Activated T-helper 2 cell treated with anti-CD3 and anti-CD28 coated beads, Interferon-gamma antibody, Interleukin-2, Interleukin-4, amounts not matched to agents 10 μg/mL and 5 μg/mL and 100 μg/mL, durations not matched to agents 14 hours and 24 hours and 36 hours (primary cell): ENCODE data around the gene CSF3R. TPM values are rescaled to one million over a fixed set of nuclear protein-coding genes. Genes with fewer than 3 reads are reported as not detected.
"Not testable (repeated sequence)": the region's sequence is repeated elsewhere in the genome, so short reads cannot be mapped to it uniquely, and the experiment has no call there.

Source experiments
- DNase-seq: peaks from one replicate; pipeline ENCODE4 v3.0.0; 2021; ENCODE audit warnings: low spot score
- H3K27ac Mint-ChIP-seq: one replicate; pipeline ENCODE4 v1.8.0; 2021; ENCODE audit warnings: mixed read lengths
- H3K27me3 Mint-ChIP-seq: one replicate; pipeline ENCODE4 v1.8.0; 2021; ENCODE audit warnings: low read depth, mixed read lengths
- H3K36me3 Mint-ChIP-seq: one replicate; pipeline ENCODE4 v1.8.0; 2021; ENCODE audit warnings: low read depth, mixed read lengths
- H3K4me1 Mint-ChIP-seq: one replicate; pipeline ENCODE4 v1.8.0; 2021; ENCODE audit warnings: low read depth, mixed read lengths
- H3K4me3 Mint-ChIP-seq: one replicate; pipeline ENCODE4 v1.8.0; 2021; ENCODE audit warnings: low read depth, mild to moderate bottlenecking, moderate library complexity, mixed read lengths
- H3K9me3 Mint-ChIP-seq: one replicate; pipeline ENCODE4 v1.8.0; 2021; ENCODE audit warnings: mixed read lengths
- intact Hi-C: fragments of 100-400 bp; cut with micrococcal nuclease; formaldehyde crosslinking; loops from one replicate; pipeline ENCODE4 v1.15.1; 2023
- total RNA-seq: library from RNA; stranded (reverse); gene quantifications from 2 replicates; pipeline ENCODE4 v1.2.3, GENCODE V29; 2022

The CSF3R gene
- total RNA-seq, 1 donor from 2014 or later = 0.11 TPM

- intact Hi-C loops = no loop called here
- Mint-ChIP-seq H3K27ac (no peak overlapping the region), H3K9me3 (no peaks in the 10 kb centered on the region), H3K4me3 (no peak overlapping the region), H3K36me3 (no peaks in the 10 kb centered on the region), H3K4me1 (no peaks in the 10 kb centered on the region), H3K27me3 (peaks cover 18% of the 10 kb centered on the region)
- DNase-seq = no peak
These were observed 25.5 kb upstream of the CSF3R start for GRCh38 chr1:36508257-36508656.

DNA sequence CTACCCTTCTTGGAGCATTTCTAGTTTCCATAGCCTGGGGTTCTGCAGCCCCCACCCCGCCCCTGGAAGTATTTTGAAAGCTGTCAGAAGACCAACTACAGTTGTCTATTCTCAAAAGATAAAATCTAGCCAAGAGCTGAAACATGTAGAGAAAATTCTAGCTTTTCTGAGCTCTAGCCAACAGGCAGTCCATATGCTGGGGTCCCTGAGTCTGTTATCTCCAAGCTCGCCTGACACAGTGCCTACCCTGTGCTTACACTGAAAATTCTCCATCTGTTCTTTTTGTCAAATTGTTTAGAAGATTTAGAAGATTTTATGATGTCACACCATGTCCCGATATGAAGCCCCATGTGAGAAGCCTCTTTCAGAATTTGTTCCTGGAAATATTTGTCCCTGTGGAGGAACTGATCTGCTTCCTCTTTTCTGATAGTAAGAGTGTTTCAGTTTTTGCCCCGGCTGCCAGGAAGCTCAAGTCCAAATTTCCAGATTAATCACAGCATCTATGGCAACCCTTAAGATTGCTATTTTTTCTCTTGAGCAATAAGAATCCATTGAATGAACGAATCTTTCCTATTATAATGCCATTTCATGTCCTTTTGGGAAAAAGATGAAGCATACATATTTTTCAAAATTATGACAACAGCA is 23.7 kb upstream of the CSF3R start:
- intact Hi-C loops = no loop called here
- Mint-ChIP-seq H3K27ac (no peak overlapping the region), H3K27me3 (peaks cover 29% of the 10 kb centered on the region), H3K9me3 (no peaks in the 10 kb centered on the region), H3K4me1 (no peaks in the 10 kb centered on the region), H3K36me3 (no peaks in the 10 kb centered on the region), H3K4me3 (no peak overlapping the region)
- no peak for DNase-seq

DNA sequence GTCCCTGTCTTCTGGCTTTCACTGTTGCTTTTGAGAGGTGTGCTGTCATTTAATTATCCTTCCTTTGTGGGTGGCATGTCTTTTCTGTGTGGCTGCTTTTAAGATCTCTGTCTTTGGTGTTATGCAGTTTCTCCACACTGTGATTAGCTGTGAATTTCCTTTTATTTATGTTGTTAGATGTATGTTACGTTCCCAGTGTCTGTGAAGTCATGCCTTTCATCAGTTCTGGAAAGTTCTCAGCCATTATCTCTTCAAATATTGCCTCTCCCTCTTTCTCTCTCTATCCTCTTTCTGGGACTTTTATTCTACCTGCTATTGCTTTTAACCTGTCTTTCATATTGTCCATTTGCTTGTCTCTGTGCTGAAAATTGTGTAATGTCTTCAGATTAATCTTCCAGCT is 21.0 kb upstream of the CSF3R start:
- no peaks in the 10 kb centered on the region for H3K36me3 Mint-ChIP-seq
- H3K4me3 Mint-ChIP-seq = no peak overlapping the region
- H3K27me3 Mint-ChIP-seq = peaks cover 36% of the 10 kb centered on the region
- no peak overlapping the region for H3K27ac Mint-ChIP-seq
- H3K4me1 Mint-ChIP-seq = no peaks in the 10 kb centered on the region
- DNase-seq = no peak
- intact Hi-C loops = no loop called here
- no peaks in the 10 kb centered on the region for H3K9me3 Mint-ChIP-seq

- H3K4me3 Mint-ChIP-seq = no peak overlapping the region
- no peaks in the 10 kb centered on the region for H3K4me1 Mint-ChIP-seq
- no peak for DNase-seq
- intact Hi-C loops = no loop called here
- H3K9me3 Mint-ChIP-seq = no peaks in the 10 kb centered on the region
- peaks cover 39% of the 10 kb centered on the region for H3K27me3 Mint-ChIP-seq
- no peaks in the 10 kb centered on the region for H3K36me3 Mint-ChIP-seq
- no peak overlapping the region for H3K27ac Mint-ChIP-seq
These were observed 20.4 kb upstream of the CSF3R start for GRCh38 chr1:36503159-36503558.

DNA sequence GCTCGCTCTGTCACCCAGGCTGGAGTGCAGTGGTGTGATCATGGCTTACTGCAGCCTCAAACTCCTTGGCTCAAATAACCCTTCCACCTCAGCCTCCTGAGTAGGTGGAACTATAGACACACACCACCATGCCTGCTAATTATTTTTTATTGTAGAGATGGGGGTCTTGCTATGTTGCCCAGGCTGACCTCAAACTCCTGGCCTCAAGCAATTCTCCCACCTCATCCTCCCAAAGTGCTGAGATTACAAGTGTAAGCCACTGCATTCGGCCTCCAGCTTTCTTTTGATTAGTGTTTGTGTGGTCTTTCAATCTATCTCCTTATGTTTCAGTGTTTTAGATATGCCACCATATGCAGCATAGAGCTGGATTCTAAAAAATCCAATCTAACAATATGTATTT is 19.9 kb upstream of the CSF3R start:
- Mint-ChIP-seq H3K27ac (no peak overlapping the region), H3K4me3 (no peak overlapping the region), H3K27me3 (peaks cover 42% of the 10 kb centered on the region), H3K4me1 (no peaks in the 10 kb centered on the region), H3K9me3 (no peaks in the 10 kb centered on the region), H3K36me3 (no peaks in the 10 kb centered on the region)
- intact Hi-C loops = no loop called here
- no peak for DNase-seq

DNA sequence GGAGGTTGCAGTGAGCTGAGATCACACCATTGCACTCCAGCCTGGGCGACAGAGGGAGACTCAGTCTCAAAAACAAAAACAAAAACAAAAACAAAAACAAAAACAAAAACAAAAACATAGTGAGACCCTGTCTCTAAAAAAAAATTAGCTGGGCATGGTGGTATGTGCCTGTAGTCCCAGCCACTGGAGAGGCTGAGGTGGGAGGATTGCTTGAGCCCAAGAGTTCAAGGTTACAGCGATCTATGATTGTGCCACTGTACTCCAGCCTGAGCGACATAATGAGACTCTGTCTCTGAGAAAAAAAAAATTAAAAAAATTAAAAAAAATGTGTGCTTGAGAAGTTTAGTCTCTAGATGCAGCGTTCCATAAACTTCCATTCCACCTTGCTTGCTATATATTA is 19.2 kb upstream of the CSF3R start:
- intact Hi-C loops, H3K9me3 Mint-ChIP-seq, DNase-seq, H3K4me1 Mint-ChIP-seq, H3K4me3 Mint-ChIP-seq, H3K27ac Mint-ChIP-seq, H3K36me3 Mint-ChIP-seq: not testable (repeated sequence)
- peaks cover 42% of the 10 kb centered on the region for H3K27me3 Mint-ChIP-seq

- Mint-ChIP-seq H3K9me3 (no peaks in the 10 kb centered on the region), H3K27ac (no peak overlapping the region), H3K36me3 (no peaks in the 10 kb centered on the region), H3K4me3 (no peak overlapping the region), H3K27me3 (peaks cover 23% of the 10 kb centered on the region), H3K4me1 (no peaks in the 10 kb centered on the region)
- intact Hi-C loops = no loop called here
- no peak for DNase-seq
These were observed 14.5 kb upstream of the CSF3R start for GRCh38 chr1:36497207-36497606.

DNA sequence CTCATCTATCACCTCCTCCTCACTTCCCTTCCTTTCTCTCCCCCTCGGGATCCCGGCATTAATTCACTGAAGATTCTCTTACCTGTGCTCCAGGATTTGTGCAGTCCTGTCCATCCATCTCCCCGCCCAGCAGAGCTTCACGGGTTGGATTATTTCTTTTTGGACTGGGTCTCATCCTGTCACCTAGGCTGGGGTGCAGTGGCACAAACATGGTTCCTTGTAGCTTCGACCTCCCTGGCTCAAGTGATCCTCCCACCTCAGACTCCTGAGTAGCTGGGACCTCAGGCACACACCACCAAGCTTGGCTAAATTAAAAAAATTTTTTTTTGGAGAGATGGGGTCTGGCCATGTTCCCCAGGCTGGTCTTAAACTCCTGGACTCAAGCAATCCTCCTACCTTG is 12.3 kb upstream of the CSF3R start:
- H3K27ac Mint-ChIP-seq = no peak overlapping the region
- no peaks in the 10 kb centered on the region for H3K4me1 Mint-ChIP-seq
- H3K4me3 Mint-ChIP-seq = no peak overlapping the region
- H3K9me3 Mint-ChIP-seq = no peaks in the 10 kb centered on the region
- no peak for DNase-seq
- peaks cover 18% of the 10 kb centered on the region for H3K27me3 Mint-ChIP-seq
- intact Hi-C loops = no loop called here
- no peaks in the 10 kb centered on the region for H3K36me3 Mint-ChIP-seq

- Mint-ChIP-seq H3K4me1 (no peaks in the 10 kb centered on the region), H3K36me3 (no peaks in the 10 kb centered on the region), H3K27ac (no peak overlapping the region), H3K4me3 (no peak overlapping the region), H3K9me3 (no peaks in the 10 kb centered on the region), H3K27me3 (peaks cover 18% of the 10 kb centered on the region)
- intact Hi-C loops = no loop called here
- DNase-seq = no peak
These were observed 10.8 kb upstream of the CSF3R start for GRCh38 chr1:36493524-36493923.

GRCh38 chr1:36492491-36492890 is 9.8 kb upstream of the CSF3R start:
- H3K27ac Mint-ChIP-seq = no peak overlapping the region
- no peaks in the 10 kb centered on the region for H3K4me1 Mint-ChIP-seq
- intact Hi-C loops = no loop called here
- peaks cover 12% of the 10 kb centered on the region for H3K27me3 Mint-ChIP-seq
- no peak for DNase-seq
- no peaks in the 10 kb centered on the region for H3K9me3 Mint-ChIP-seq
- no peak overlapping the region for H3K4me3 Mint-ChIP-seq
- no peaks in the 10 kb centered on the region for H3K36me3 Mint-ChIP-seq

GRCh38 chr1:36489258-36490051 is 6.7 kb upstream of the CSF3R start:
- H3K36me3 Mint-ChIP-seq, H3K4me3 Mint-ChIP-seq, H3K27me3 Mint-ChIP-seq, DNase-seq, H3K27ac Mint-ChIP-seq, intact Hi-C loops, H3K4me1 Mint-ChIP-seq, H3K9me3 Mint-ChIP-seq: not testable (repeated sequence)

DNA sequence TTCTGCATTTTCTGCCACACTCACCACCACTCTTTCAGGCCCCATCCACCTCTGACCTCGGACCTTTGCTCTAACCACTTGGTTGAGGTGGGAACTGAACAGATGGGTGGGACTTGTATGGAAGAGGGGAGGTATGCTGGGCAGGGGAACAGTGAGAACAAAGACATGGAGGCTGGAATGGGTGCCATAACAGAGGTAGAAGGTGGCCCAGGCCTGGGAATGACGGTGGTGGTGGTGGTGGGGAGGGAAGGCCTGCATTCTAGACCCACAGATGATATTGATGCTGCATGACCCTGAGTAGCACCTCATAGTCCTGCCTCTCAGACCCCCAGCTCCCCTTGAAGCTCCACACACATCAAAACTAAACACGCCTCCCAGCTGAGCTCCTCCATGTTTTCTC is 5.2 kb upstream of the CSF3R start:
- H3K4me1 Mint-ChIP-seq = no peaks in the 10 kb centered on the region
- no peak for DNase-seq
- H3K27me3 Mint-ChIP-seq = peaks cover 3% of the 10 kb centered on the region
- intact Hi-C loops = no loop called here
- H3K27ac Mint-ChIP-seq = no peak overlapping the region
- H3K36me3 Mint-ChIP-seq = no peaks in the 10 kb centered on the region
- no peak overlapping the region for H3K4me3 Mint-ChIP-seq
- H3K9me3 Mint-ChIP-seq = no peaks in the 10 kb centered on the region

- H3K4me1 Mint-ChIP-seq, H3K27ac Mint-ChIP-seq, H3K4me3 Mint-ChIP-seq, intact Hi-C loops, DNase-seq, H3K9me3 Mint-ChIP-seq, H3K27me3 Mint-ChIP-seq, H3K36me3 Mint-ChIP-seq: not testable (repeated sequence)
These were observed 4.6 kb upstream of the CSF3R start for GRCh38 chr1:36487336-36487725.
